GM19438 (cell line): ENCODE results near the gene KIRREL2.
"Not testable (repeated sequence)": the region's sequence is repeated elsewhere in the genome, so short reads cannot be mapped to it uniquely, and the experiment has no call there.

Source experiments
- ATAC-seq: cut with Tn5 transposase; IDR thresholded peaks from one replicate; pipeline ENCODE4 v1.9.1; 2021; ENCODE audit warnings: low read depth; ENCODE audit not compliant: unreplicated experiment

The KIRREL2 gene

GRCh38 chr19:35868823-35869326 lies 12.2 kb downstream of the KIRREL2 start:
- ATAC-seq: no peak

GRCh38 chr19:35869327-35870123 lies 12.8 kb downstream of the KIRREL2 start:
- ATAC-seq: peak; percentile 69

- not testable (repeated sequence) for ATAC-seq
Measured at GRCh38 chr19:35870124-35870736, 13.5 kb downstream of the KIRREL2 start.

GRCh38 chr19:35870798-35871197 lies 14.1 kb downstream of the KIRREL2 start:
- no peak for ATAC-seq

- ATAC-seq: no peak
Measured at GRCh38 chr19:35871611-35872010, 14.9 kb downstream of the KIRREL2 start.

GRCh38 chr19:35872180-35872579 lies 15.5 kb downstream of the KIRREL2 start:
- ATAC-seq: no peak

- ATAC-seq: no peak
Measured at GRCh38 chr19:35874392-35874930, 17.8 kb downstream of the KIRREL2 start.

- ATAC-seq: no peak
Measured at GRCh38 chr19:35879068-35879467, 22.4 kb downstream of the KIRREL2 start.

- ATAC-seq: no peak
Measured at GRCh38 chr19:35879770-35880317, 23.1 kb downstream of the KIRREL2 start.

- ATAC-seq: no peak
Measured at GRCh38 chr19:35882114-35882832, 25.6 kb downstream of the KIRREL2 start.

GRCh38 chr19:35883882-35884281 lies 27.2 kb downstream of the KIRREL2 start:
- ATAC-seq: no peak

GRCh38 chr19:35885225-35885738 lies 28.6 kb downstream of the KIRREL2 start:
- no peak for ATAC-seq

- no peak for ATAC-seq
Measured at GRCh38 chr19:35885904-35886303, 29.2 kb downstream of the KIRREL2 start.

GRCh38 chr19:35887197-35887596 lies 30.5 kb downstream of the KIRREL2 start:
- no peak for ATAC-seq

- no peak for ATAC-seq
Measured at GRCh38 chr19:35888398-35888797, 31.7 kb downstream of the KIRREL2 start.

GRCh38 chr19:35889370-35890112 lies 32.8 kb downstream of the KIRREL2 start:
- no peak for ATAC-seq

GRCh38 chr19:35890113-35890650 lies 33.5 kb downstream of the KIRREL2 start:
- ATAC-seq: no peak

- ATAC-seq: not testable (repeated sequence)
Measured at GRCh38 chr19:35891819-35892218, 35.1 kb downstream of the KIRREL2 start.

GRCh38 chr19:35894342-35894741 lies 37.6 kb downstream of the KIRREL2 start:
- no peak for ATAC-seq
